Right atrium auricular region (tissue), 2 donors: Measurements from ENCODE around the gene DKK3. TPM values are rescaled to one million over a fixed set of nuclear protein-coding genes. Genes with fewer than 3 reads are reported as not detected.

Experiments
- DNase-seq: peaks from one replicate; pipeline ENCODE4 v3.0.0-alpha.2; 2019; ENCODE audit warnings: low spot score
- H3K27ac ChIP-seq, 2 donors: fragments of 200-600 bp; sonication (generic); 1 replicate in 1 of 2; 2 replicates in 1 of 2; pipeline ENCODE4 v1.5.1; 2016 to 2019
- H3K27me3 ChIP-seq, 2 donors: fragments of 200-600 bp; sonication (generic); one replicate each; pipeline versions ENCODE4 v1.5.1 to v1.6.0; 2017 to 2019
- H3K36me3 ChIP-seq: fragments of 200-600 bp; sonication (generic); one replicate; pipeline ENCODE4 v1.5.1; 2016
- H3K4me1 ChIP-seq, 2 donors: fragments of 200-600 bp; sonication (generic); one replicate each; pipeline versions ENCODE4 v1.5.1 to v1.6.0; 2017 to 2019
- H3K4me3 ChIP-seq, 2 donors: fragments of 200-600 bp; sonication (generic); 1 replicate in 1 of 2; 2 replicates in 1 of 2; pipeline ENCODE4 v1.5.1; 2017 to 2019; ENCODE audit warnings: mild to moderate bottlenecking in 1 of 2, moderate library complexity in 1 of 2
- H3K9me3 ChIP-seq, 2 donors: fragments of 200-600 bp; sonication (generic); one replicate each; pipeline ENCODE4 v1.5.1; 2019
- CTCF ChIP-seq, 2 donors: fragments of 200-600 bp; sonication (generic); IDR thresholded peaks; one replicate each; pipeline ENCODE4 v1.5.1; 2019; ENCODE audit warnings: antibody characterized with exemption in 2 of 2
- total RNA-seq, 2 donors: library from RNA; depleted of rRNA; stranded (reverse); fragments of >200 nt; gene quantifications; one replicate each; pipeline ENCODE4 v1.1.0, GENCODE V29; 2016

Gene DKK3
- total RNA-seq, 2 donors from 2014 or later: 2,934 to 5,316 TPM

- DNase-seq: no peak
- H3K27me3 ChIP-seq: no peaks in the 10 kb centered on the region
- peaks cover 0 to 97% of the 10 kb centered on the region in 2 donors for H3K4me1 ChIP-seq
- H3K27ac ChIP-seq: peak overlapping the region; percentile 84 to 93
- H3K36me3 ChIP-seq: peaks cover 8% of the 10 kb centered on the region
- TF ChIP-seq CTCF (IDR thresholded peaks at IDR 0.05): no peak
- H3K9me3 ChIP-seq: no peaks in the 10 kb centered on the region
- no peak overlapping the region for H3K4me3 ChIP-seq
Measured at GRCh38 chr11:11982461-11982860, 26.0 kb downstream of the DKK3 start.

DNA sequence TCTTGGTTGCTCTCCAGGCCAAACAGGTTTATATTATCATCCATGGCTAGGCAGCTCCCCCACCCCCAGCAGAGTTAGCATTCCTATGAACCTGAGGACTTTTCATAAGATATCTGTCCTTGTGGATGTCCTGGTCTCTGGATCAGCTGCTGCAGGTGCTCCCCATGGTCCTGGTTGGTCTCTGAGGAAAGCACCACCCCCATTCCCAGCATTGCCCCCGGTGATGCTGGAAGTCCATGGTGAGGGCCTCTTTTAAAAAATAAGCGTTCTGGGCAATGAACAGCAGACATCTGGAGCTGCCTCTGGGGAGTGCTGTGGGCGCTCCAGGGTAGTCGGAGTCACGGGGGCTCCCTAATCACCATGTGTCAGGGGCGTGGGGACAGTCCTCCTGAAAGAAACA is 26.6 kb downstream of the DKK3 start:
- Histone ChIP-seq H3K9me3 (no peaks in the 10 kb centered on the region), H3K36me3 (peaks cover 8% of the 10 kb centered on the region), H3K4me3 (no peak overlapping the region), H3K27ac (peak overlapping the region; percentile 84 to 93), H3K4me1 (peaks cover 0 to 99% of the 10 kb centered on the region in 2 donors), H3K27me3 (no peaks in the 10 kb centered on the region)
- no peak for TF ChIP-seq CTCF (IDR thresholded peaks at IDR 0.05)
- peak; percentile 44 for DNase-seq

DNA sequence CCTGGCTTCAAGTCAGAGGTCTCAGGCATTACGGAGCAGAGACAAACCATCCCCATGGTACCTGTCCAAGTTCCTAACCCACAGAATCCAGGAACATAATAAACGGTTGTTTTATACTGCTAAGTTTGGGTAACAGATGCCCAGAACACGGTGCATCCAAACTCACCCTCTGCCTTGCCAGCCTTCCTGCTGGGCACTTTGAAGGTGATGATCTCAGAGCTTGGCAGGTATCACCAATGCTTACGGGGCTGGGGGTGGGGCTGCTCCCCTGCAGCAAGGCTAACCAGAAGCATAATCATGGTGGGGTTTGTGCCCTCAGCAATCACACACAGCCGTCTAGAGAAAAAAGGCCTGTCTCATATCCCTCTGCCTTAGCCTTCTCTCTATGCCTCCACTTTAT is 27.1 kb downstream of the DKK3 start:
- Histone ChIP-seq H3K27me3 (no peaks in the 10 kb centered on the region), H3K36me3 (peaks cover 8% of the 10 kb centered on the region), H3K4me1 (peaks cover 0 to 99% of the 10 kb centered on the region in 2 donors), H3K9me3 (no peaks in the 10 kb centered on the region), H3K27ac (peak overlapping the region; percentile 84 to 93), H3K4me3 (no peak overlapping the region)
- no peak for TF ChIP-seq CTCF (IDR thresholded peaks at IDR 0.05)
- DNase-seq: peak; percentile 47

- no peak overlapping the region for H3K4me3 ChIP-seq
- no peaks in the 10 kb centered on the region for H3K27me3 ChIP-seq
- peaks cover 0 to 99% of the 10 kb centered on the region in 2 donors for H3K4me1 ChIP-seq
- no peaks in the 10 kb centered on the region for H3K9me3 ChIP-seq
- peak overlapping the region; percentile 84 to 93 for H3K27ac ChIP-seq
- peaks cover 8% of the 10 kb centered on the region for H3K36me3 ChIP-seq
- peak; percentile 40 for DNase-seq
- no peak for TF ChIP-seq CTCF (IDR thresholded peaks at IDR 0.05)
Measured at GRCh38 chr11:11980841-11981308, 27.6 kb downstream of the DKK3 start.

- no peak for TF ChIP-seq CTCF (IDR thresholded peaks at IDR 0.05)
Measured at GRCh38 chr11:11980200-11980599, 28.2 kb downstream of the DKK3 start.

More at GRCh38 chr11:11980200-11980599, 28.2 kb downstream of the DKK3 start:
- DNase-seq: peak; percentile 42
- Histone ChIP-seq H3K36me3 (peaks cover 8% of the 10 kb centered on the region), H3K9me3 (no peaks in the 10 kb centered on the region), H3K4me3 (no peak overlapping the region), H3K27ac (peak overlapping the region; percentile 84 to 93), H3K4me1 (peaks cover 0 to 99% of the 10 kb centered on the region in 2 donors), H3K27me3 (no peaks in the 10 kb centered on the region)
